OCI-LY1 (cell line): ENCODE results near the gene RCAN2.

Experiments
- H2AFZ ChIP-seq: fragments of 200-600 bp; sonication (generic), shearing (Covaris generic); 2 replicates; pipeline ENCODE4 v1.6.0; 2014; ENCODE audit warnings: antibody characterized with exemption, mild to moderate bottlenecking, low read length
- H3F3A ChIP-seq: fragments of 200-600 bp; sonication (generic), shearing (Covaris generic); 2 replicates; pipeline ENCODE4 v1.6.0; 2014; ENCODE audit warnings: mild to moderate bottlenecking, antibody characterized with exemption, low read length, moderate library complexity; ENCODE audit not compliant: insufficient read depth
- H3K27ac ChIP-seq: fragments of 200-600 bp; sonication (generic); 2 replicates; pipeline ENCODE4 v1.5.1; 2014; ENCODE audit warnings: low read length, mixed run types, mild to moderate bottlenecking, low read depth; ENCODE audit not compliant: poor library complexity, severe bottlenecking
- H3K27me3 ChIP-seq: fragments of 200-600 bp; sonication (generic); 2 replicates; pipeline ENCODE4 v1.6.0; 2014; ENCODE audit warnings: antibody characterized with exemption, mild to moderate bottlenecking, low read length, moderate library complexity; ENCODE audit not compliant: insufficient read depth
- H3K36me3 ChIP-seq: fragments of 200-600 bp; sonication (generic); 2 replicates; pipeline ENCODE4 v1.6.1; 2014; ENCODE audit warnings: mild to moderate bottlenecking, antibody characterized with exemption, low read length, moderate library complexity, mixed read lengths; ENCODE audit not compliant: insufficient read depth
- H3K4me1 ChIP-seq: fragments of 200-600 bp; sonication (generic); 2 replicates; pipeline ENCODE4 v1.5.1; 2014; ENCODE audit warnings: mild to moderate bottlenecking, low read length, moderate library complexity; ENCODE audit not compliant: insufficient read depth, severe bottlenecking
- H3K4me2 ChIP-seq: fragments of 200-600 bp; sonication (generic), shearing (Covaris generic); 2 replicates; pipeline ENCODE4 v1.6.1; 2014; ENCODE audit warnings: low read length
- H3K4me3 ChIP-seq: fragments of 200-600 bp; sonication (generic); 2 replicates; pipeline ENCODE4 v1.5.1; 2014; ENCODE audit warnings: low read length, low read depth, mild to moderate bottlenecking, mixed read lengths; ENCODE audit not compliant: poor library complexity, severe bottlenecking
- H3K79me2 ChIP-seq: fragments of 200-600 bp; shearing (Covaris generic); 2 replicates; pipeline ENCODE4 v1.6.1; 2016; ENCODE audit warnings: mixed run types, low read length, mixed read lengths; ENCODE audit not compliant: insufficient read depth
- H3K9ac ChIP-seq: fragments of 200-600 bp; sonication (generic), shearing (Covaris generic); 2 replicates; pipeline ENCODE4 v1.6.1; 2014; ENCODE audit warnings: mild to moderate bottlenecking, low read length, mixed read lengths
- H3K9me2 ChIP-seq: fragments of 200-600 bp; sonication (generic), shearing (Covaris generic); 2 replicates; pipeline ENCODE4 v1.6.1; 2014; ENCODE audit warnings: low read depth, mild to moderate bottlenecking, low read length, mixed read lengths
- H3K9me3 ChIP-seq: fragments of 200-600 bp; shearing (Covaris generic); 2 replicates; pipeline ENCODE4 v1.6.1; 2014; ENCODE audit warnings: low read length, mixed read lengths
- H4K20me1 ChIP-seq: fragments of 200-600 bp; sonication (generic), shearing (Covaris generic); 2 replicates; pipeline ENCODE4 v1.6.0; 2016; ENCODE audit warnings: mild to moderate bottlenecking, low read length; ENCODE audit not compliant: insufficient read depth
- EZH2 ChIP-seq: fragments of 200-600 bp; sonication (generic), shearing (Covaris generic); IDR thresholded peaks from 2 replicates; pipeline ENCODE4 v1.8.0; 2017; ENCODE audit warnings: borderline replicate concordance, mixed run types, mild to moderate bottlenecking, antibody characterized with exemption, low read length, moderate library complexity, mixed read lengths
- TF ChIP-seq, protein P1 (sequence below): fragments of 200-600 bp; sonication (generic), shearing (Covaris generic); IDR thresholded peaks from 2 replicates; pipeline ENCODE4 v1.5.1; 2017; ENCODE audit warnings: mild to moderate bottlenecking, antibody characterized with exemption, low read length, moderate library complexity, mixed read lengths

RCAN2 gene

DNA sequence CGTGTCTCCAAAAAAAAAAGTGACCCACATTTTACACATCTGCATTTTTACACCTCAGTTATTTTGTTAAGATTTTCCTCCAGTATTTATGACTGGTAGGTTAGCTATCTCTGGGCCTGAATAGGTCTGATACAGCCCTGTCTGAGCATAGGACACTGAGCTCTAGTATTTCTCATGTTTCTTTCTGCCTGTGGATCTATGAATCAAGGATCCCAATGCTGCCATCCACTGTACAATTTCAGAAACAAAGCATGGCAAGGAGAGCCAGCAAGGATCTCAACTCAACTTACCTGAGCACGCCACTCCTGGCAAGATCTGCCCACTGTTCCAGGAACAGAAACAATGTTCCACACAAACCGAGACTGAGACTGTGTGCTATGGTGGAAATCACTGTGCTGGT, 284.1 kb downstream of the RCAN2 start:
- TF ChIP-seq, protein P1, sequence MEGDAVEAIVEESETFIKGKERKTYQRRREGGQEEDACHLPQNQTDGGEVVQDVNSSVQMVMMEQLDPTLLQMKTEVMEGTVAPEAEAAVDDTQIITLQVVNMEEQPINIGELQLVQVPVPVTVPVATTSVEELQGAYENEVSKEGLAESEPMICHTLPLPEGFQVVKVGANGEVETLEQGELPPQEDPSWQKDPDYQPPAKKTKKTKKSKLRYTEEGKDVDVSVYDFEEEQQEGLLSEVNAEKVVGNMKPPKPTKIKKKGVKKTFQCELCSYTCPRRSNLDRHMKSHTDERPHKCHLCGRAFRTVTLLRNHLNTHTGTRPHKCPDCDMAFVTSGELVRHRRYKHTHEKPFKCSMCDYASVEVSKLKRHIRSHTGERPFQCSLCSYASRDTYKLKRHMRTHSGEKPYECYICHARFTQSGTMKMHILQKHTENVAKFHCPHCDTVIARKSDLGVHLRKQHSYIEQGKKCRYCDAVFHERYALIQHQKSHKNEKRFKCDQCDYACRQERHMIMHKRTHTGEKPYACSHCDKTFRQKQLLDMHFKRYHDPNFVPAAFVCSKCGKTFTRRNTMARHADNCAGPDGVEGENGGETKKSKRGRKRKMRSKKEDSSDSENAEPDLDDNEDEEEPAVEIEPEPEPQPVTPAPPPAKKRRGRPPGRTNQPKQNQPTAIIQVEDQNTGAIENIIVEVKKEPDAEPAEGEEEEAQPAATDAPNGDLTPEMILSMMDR = no peak
- no peak for TF ChIP-seq EZH2
- Histone ChIP-seq H3K4me3 (no peak overlapping the region), H3K9me2 (no peaks in the 10 kb centered on the region), H3F3A (no peaks in the 10 kb centered on the region), H4K20me1 (no peaks in the 10 kb centered on the region), H3K9ac (no peak overlapping the region), H3K27me3 (no peaks in the 10 kb centered on the region; the same call in 1 of the 2 replicates), H2AFZ (no peak overlapping the region), H3K4me2 (no peak overlapping the region), H3K79me2 (no peaks in the 10 kb centered on the region), H3K36me3 (no peaks in the 10 kb centered on the region), H3K4me1 (no peaks in the 10 kb centered on the region), H3K27ac (no peak overlapping the region), H3K9me3 (no peaks in the 10 kb centered on the region)

DNA sequence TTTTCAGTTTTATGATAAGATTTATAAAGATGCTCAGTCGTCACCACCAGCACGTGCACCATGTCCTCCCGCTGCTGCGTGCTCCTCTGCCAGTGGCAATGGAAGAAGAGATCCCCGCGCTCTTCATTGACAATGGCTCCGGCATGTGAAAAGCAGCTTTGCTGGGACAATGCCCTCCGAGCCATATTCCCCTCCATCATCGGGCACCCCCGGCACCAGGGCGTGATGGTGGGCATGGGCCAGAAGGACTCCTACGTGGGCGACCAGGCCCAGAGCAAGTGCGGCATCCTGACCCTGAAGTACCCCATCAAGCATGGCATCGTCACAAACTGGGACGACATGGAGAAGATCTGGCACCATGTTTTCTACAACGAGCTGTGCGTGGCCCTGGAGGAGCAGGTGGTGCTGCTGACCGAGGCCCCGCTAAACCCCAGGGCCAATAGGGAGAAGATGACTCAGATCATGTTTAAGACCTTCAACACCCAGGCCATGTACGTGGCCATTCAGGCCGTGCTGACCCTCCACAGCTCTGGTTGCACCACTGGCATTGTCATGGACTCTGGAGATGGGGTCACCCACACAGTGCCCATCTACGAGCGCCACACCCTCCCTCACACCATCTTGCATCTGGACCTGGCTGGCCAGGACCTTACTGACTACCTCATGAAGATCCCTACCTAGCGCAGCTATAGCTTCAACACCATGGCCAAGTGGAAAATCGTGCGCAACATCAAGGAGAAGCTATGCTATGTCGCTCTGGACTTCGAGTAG, 286.2 kb downstream of the RCAN2 start:
- Histone ChIP-seq H3K27ac (no peak overlapping the region), H3K27me3 (no peaks in the 10 kb centered on the region; the same call in 1 of the 2 replicates), H3K4me3 (no peak overlapping the region), H4K20me1 (no peaks in the 10 kb centered on the region), H3K9me2 (no peaks in the 10 kb centered on the region), H3K79me2 (no peaks in the 10 kb centered on the region), H3K4me2 (no peak overlapping the region), H2AFZ (no peak overlapping the region), H3K9ac (no peak overlapping the region), H3K36me3 (no peaks in the 10 kb centered on the region), H3K9me3 (no peaks in the 10 kb centered on the region), H3K4me1 (no peaks in the 10 kb centered on the region), H3F3A (no peaks in the 10 kb centered on the region)
- TF ChIP-seq, protein P1 = no peak
- no peak for TF ChIP-seq EZH2

DNA sequence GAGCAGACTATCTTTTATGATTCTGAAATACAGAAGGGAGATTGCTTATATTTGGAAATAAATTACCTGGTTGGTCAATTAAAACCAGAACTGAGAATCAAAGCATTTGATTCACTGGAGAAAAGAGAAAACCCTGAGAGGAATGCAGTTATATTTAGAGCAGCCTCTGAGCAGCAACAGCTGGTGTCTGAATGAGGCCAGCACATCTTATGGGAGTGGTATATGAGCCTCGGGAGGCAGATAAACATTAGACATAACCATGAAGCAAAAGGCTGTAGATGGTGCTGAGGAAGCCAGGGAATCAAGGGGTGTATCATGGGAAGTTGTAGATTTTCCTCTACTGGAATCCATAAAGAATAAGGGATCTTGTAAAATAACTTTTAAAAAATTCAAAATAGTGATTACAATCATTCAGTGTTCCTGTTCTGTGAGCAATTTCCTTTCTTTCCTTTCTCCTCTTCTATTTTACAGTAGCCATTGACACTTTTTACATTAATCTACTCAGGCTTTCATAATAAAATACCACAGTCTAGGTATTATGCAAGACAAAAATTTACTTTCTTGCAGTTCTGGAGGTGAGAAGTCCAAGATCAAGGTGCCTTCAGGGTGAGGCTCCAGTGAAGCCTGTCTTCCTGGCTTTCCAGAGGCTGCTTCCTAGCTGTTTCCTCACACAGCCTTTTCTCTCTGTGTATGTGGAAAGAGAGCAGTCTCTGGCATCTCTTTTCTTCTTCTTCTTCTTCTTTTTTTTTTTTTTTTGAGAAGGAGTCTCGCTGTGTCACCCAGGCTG, 287.7 kb downstream of the RCAN2 start:
- no peaks in the 10 kb centered on the region for H3K4me1 ChIP-seq
- no peak for TF ChIP-seq EZH2
- TF ChIP-seq, protein P1 = no peak
- no peaks in the 10 kb centered on the region for H3F3A ChIP-seq
- H3K79me2 ChIP-seq = no peaks in the 10 kb centered on the region
- no peak overlapping the region for H3K4me3 ChIP-seq
- H3K9me3 ChIP-seq = no peaks in the 10 kb centered on the region
- H2AFZ ChIP-seq = no peak overlapping the region
- H3K27ac ChIP-seq = no peak overlapping the region
- no peaks in the 10 kb centered on the region for H3K9me2 ChIP-seq
- H3K9ac ChIP-seq = no peak overlapping the region
- no peaks in the 10 kb centered on the region; the same call in 1 of the 2 replicates for H3K27me3 ChIP-seq
- H3K36me3 ChIP-seq = no peaks in the 10 kb centered on the region
- no peak overlapping the region for H3K4me2 ChIP-seq
- H4K20me1 ChIP-seq = no peaks in the 10 kb centered on the region
